ENCODE measurements around the gene HEXD.
A peak's percentile ranks its signal among the peaks of the same experiment; 100 is the strongest.
"Not testable (repeated sequence)": the region's sequence is repeated elsewhere in the genome, so short reads cannot be mapped to it uniquely, and the experiment has no call there.

The HEXD gene

DNA sequence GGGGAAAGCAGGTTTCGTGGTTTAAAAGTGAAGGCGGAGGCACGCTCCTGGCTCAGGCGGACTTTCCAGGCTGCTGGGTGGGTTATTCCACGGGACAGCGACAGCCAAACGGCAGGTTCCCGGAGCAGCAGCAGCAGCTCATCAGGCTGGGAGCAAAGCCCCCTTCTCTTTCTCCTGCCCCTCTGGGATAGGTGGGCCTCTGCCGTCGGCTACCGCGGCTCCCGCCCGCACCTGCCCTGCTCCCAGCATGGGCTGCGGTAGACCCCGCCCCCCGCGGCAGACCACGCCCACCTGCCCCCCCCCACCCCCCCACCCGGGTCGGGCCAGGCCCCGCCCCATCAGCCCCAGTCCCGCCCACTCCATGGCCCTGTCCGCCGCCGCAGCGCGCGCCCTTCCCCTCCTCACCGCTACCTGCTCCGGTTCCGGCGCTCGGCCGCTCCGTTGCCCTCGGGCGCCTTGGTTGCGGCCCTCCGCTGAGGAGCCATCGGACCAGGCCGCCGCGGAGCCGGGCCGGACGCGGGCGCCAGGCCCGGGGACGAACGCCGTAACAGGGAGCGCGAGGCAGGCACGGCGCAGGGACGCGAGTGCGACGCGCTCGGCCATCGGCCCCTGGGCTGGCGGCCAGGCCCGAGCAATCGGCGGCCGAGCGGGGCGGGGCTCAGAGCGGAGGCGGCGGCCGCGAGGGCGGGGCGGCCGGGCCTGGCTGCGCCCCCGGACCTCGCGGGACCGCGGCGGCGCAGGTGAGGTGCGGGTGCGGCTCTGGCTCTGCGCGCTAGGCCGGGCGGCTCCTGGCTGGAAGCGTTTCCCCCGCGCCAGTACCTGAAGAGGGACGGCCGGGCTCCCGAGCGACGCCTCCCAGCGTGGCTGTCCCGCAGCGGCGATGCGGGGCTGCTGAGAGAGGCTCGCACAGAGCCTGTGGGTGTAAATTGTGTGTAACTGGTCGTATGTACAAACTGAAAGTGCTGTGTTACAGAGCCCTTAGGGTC lies at the start of gene HEXD, which contains the start of gene OGFOD3:
HEXD (plus strand) TSS at position 347 of the 986 bp plus-strand sequence. CDS start 1,453 bp downstream, outside the sequence.
OGFOD3 (minus strand) TSS at position 586 of the 986 bp plus-strand sequence; CDS start at position 485, 101 bp downstream.
- DNase-seq = peak; percentile 80

DNA sequence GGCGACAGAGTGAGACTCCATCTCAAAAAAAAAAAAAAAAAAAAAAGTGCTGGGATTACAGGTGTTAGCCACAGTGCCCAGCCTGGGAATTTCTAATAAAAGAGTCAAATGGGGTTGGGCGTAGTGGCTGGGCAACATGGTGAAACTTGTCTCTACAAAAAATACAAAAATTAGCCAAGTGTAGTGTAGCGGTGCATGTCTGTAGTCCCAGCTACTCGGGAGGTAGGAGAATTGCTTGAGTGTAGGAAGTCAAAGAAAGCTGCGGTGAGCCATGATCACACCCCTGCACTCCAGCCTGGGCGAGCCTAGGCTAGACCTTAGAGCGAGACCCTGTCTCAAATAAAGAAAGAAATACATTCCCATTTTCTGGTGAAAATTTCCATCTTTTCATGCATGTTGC lies 48.9 kb upstream of the HEXD start:
- DNase-seq = no peak

DNA sequence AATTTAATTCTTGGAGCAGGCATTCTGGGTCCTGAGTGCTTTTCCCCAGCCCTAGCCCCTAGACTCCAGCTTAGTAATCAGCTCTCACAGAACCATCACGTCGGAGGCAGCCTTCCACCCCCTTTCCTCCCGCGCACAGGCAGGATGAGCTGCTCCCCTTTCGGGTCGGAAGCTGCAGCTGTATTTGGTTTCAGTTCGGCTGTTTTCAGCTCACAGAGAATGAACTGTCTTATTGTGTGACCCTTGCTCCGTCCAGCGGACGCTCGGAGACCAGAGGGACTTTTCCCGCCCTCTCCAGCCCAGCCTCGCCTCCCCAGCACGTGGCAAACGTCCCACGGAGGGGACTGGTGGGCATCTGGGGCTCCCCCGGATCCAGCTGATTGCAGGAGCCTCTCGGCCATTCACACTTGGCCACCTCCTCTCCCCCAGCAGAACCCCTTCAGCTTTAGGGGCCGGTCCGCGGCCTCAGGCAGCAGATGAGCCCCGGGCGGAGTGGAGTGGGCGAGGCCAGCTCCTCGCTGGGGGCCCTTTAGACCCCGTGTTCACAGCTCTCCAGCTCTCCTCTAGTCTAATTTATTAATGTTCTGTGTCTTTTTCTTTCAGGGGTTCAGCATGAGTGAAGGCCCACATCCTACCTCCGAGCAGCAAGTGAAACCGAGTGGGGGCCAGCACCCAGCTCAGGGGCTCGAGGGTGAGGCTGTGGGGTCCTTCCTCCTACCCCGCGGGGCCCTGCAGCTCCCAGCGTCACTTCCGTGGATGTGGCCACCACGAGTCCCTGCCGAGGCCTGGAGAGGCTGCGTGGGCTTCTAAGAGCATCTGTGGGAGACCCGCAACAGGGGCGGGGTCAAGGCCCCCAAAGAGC lies 47.4 kb upstream of the HEXD start:
- DNase-seq = peak; percentile 34

DNA sequence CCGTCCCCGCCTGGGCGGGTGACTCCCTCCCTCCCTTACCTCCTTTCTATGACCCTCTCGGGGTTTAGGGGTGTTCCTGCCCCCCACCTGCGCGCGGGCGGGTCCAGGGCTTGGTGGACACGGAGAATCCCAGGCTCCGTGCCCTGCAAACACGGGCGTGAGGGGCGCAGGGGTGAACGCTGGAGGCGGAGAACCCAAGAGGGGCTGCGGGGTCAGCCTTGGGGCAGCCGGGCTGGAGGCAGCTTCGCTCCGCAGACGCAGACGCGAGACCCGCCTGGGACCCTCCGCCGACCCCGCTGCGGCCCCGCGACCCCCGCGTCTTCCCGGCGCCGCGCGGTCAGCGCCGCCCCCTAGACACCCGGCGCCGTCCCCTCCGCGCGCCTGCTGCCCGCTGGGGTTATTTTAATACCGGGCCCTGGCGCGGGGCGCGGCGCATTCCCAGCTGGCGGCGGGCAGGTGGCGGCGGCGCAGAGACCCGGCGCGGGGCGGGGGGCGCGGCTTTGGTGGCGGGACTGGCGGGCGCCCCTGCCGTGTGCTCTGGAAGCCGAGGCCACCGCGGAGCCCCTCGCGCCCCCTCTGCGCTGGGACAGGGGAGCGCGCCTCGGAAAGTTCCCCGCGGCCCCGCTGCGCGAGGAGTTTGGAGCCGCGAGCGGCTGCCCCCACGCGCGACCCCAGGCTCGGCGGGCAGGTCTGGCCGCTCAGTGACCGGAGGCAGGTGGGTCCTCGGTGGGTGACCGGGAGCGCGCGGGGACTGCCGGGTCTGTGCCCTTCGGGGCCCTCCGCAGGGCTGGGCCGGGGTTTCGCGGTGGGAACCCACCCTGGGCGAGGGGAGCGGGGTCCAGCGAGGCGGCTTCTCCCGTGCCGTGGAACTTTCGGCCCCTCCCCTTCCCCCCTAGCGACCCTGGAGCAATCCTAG lies 46.6 kb upstream of the HEXD start, which contains the start of gene UTS2R:
UTS2R (plus strand) TSS at position 433 of the 916 bp plus-strand sequence. CDS start 2,560 bp downstream, outside the sequence.
- no peak for DNase-seq

DNA sequence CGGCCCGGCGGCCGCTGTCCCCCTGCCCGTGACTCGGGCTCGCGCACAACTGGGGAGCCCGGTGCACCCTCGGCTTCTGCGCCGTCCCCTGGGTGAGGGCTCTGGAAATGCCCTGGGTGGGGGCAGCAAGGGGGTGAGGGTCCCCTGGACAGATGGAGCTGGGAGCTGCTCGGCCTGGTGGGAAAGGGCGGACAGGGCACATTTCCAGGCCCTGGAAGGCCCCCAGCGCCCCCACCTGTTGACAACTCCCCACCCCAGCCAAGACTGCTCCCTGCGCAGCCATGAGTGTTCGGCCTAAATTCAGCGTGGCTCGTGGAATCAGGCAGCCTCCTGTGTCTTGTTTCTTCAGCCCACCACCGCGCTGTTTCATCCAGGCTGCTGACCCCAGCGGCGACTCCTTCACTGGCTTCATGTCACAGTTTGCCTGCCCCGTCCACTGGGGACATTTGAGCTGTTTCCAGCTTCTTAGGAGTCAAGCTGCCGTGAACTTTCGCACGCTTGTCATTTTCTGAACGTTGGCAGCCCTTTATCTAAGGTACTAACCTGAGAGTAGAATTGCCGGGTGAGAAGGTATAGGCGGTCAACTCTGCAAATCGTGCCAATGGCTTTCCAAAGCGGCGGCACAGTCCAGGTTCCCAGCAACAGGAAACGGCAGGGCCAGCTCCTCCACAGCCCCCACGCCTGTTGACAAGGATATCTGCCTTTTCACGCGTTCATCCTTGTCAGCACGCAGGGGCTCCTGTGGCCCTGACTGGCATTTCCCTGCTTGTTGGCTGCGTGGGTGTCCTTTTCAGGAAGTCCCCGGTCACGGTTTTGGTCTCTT lies 45.7 kb upstream of the HEXD start:
- DNase-seq = no peak

DNA sequence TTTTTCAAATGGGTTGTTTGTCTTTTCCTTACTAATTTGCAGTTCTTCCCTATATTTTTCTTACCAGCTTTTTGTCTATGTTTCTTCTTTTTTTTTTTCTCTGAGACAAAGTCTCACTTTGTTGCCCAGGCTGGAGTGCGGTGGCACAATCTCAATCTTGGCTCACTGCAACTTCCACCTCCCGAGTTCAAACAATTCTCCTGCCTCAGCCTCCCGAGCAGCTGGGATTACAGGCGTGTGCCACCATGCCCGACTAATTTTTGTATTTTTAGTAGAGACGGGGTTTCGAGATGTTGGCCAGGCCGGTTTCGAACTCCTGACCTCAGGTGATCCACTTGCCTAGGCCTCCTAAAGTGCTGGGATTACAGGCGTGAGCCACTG lies 45.1 kb upstream of the HEXD start:
- DNase-seq = not testable (repeated sequence)

DNA sequence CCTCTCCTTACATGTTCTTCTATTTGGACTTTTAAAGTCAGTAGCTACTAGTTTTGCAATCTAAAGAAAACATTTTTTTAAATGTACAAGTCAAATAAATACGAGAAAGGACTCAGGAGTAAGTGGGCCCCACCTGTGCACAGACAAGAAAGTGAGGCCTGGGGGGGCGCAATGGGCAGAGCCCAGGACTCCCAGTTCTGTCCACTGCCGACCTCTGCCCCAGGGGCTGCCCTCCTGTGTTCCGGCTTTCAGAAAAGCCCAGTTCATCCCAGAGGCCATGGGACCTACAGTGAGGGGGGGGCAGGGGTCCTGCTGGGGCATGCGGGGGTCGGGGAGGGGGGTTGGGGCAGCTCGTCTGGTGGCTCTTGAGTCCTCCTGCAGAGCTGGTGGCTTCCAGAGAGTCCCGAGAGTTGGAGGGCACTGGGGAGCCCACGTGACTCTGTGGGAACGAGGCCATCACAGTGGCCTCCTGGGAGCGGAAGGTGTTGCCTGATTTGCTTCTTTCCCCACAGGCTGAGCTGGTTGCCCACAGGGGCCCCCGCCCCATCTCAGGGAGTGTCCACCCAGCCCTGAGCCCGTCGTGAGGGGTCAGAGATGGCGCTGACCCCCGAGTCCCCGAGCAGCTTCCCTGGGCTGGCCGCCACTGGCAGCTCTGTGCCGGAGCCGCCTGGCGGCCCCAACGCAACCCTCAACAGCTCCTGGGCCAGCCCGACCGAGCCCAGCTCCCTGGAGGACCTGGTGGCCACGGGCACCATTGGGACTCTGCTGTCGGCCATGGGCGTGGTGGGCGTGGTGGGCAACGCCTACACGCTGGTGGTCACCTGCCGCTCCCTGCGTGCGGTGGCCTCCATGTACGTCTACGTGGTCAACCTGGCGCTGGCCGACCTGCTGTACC lies 44.2 kb upstream of the HEXD start:
- no peak for DNase-seq

DNA sequence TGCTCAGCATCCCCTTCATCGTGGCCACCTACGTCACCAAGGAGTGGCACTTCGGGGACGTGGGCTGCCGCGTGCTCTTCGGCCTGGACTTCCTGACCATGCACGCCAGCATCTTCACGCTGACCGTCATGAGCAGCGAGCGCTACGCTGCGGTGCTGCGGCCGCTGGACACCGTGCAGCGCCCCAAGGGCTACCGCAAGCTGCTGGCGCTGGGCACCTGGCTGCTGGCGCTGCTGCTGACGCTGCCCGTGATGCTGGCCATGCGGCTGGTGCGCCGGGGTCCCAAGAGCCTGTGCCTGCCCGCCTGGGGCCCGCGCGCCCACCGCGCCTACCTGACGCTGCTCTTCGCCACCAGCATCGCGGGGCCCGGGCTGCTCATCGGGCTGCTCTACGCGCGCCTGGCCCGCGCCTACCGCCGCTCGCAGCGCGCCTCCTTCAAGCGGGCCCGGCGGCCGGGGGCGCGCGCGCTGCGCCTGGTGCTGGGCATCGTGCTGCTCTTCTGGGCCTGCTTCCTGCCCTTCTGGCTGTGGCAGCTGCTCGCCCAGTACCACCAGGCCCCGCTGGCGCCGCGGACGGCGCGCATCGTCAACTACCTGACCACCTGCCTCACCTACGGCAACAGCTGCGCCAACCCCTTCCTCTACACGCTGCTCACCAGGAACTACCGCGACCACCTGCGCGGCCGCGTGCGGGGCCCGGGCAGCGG lies 43.4 kb upstream of the HEXD start:
- DNase-seq = no peak

DNA sequence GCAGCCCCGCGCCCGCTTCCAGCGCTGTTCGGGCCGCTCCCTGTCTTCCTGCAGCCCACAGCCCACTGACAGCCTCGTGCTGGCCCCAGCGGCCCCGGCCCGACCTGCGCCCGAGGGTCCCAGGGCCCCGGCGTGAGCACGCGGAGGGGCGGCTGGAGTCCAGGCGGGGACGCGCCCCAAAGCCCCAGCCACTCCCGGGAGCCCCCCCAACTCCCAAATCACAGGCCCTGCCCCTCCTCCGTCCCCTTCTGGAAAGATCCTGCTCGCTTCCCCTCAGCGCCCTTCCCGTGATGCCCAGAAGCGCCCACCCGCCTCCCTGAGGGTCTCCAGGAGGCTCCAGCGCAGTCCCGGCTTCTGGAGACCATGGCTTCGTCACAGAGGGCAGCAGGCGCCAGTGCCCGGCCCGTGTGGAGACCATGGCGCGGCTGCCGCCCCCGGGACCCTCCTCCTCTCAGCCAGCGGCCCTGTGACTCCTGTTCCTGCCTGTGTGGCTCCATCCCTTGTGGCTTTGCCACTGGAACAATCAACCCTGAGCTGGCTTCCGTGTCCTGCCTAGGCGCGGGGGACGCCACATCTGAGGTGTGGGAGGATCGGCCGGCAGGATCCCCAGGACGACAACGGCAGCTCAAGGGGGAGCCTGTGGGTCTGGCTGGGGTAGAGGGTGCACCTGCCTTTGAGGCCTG lies 42.6 kb upstream of the HEXD start:
- DNase-seq = no peak

DNA sequence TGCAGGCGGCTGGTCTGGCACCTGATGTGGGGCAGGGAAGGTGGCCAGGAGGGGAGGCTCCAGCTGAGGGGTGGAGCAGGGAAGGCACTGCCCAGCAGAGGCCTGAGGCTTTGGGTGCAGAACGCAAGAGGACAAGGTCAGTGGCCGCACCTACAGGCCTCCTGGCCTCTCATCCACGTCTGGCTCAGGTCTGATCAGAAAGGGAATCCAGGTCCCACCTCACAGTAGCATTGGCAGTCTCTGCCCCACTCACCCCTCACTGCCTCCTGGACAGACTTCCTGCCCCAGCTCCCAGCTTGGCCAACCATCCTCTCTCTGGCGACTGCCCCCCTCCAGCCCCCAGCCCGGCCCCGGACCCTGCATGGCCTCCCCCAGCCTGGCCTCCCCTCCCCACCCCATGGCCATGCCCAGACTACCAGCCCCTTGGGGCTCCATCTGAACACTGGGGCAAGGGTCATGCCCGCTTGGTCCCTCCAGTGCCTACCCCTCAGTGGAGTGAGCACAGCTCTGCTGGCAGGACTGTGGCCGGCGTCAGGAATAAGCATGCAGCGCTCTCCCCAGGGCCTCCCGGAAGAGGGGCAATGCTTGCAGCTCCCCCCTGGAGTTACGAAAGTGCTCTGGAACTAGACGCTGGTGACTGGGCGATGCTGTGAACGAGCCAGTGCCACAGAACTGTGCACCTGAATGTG lies 42.0 kb upstream of the HEXD start:
- no peak for DNase-seq

DNA sequence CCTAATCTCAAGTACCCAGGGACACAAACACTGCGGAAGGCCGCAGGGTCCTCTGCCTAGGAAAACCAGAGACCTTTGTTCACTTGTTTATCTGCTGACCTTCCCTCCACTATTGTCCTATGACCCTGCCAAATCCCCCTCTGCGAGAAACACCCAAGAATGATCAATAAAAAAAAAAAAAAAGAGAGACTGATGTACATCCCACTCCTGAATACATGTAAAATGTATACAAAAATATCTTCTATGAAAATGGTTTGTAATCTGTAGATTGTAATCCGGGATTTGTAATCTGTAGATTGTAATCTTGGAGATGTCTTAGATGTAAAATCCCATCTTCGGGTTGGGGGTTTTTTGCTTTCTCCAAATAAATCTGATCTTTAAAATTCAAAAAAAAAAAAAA lies 40.9 kb upstream of the HEXD start:
- not testable (repeated sequence) for DNase-seq

DNA sequence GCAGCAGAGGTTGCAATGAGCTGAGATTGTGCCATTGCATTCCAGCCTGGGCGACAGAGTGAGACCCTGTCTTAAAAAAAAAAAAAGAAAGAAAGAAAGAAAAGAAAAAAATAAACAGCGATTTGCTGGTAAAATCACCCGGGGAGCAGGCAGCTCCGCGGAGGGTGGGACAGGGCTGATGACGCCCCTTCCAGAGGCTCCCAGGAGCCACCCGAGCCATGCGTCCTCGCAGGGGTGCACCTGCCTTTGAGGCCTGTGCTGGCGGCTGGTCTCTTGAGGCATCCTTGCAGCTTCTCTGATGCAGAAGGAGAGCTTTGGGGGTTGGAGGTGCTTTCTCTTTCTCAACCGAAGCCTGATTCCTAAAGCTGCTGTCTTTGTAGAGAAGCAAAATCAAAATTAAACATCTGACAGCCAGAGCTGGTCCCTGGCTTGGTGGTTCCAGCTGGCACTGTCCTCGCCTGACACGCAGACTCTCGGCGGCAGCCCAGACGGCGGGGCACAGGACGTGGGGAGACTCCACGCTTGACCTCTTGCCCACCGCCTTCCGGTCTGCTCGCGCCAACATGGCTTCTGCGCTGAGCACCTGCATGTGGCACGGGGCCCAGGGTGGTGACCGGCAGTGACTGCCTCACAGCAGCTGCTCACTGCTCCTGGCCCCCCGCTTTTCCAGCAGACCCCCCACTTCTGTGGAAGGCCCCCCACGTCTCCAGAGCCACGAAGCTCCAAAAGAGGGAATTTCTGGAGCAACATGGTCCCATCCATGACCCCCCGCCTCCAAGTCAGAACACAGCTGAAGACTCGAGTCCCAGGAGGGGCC lies 40.0 kb upstream of the HEXD start:
- no peak for DNase-seq

DNA sequence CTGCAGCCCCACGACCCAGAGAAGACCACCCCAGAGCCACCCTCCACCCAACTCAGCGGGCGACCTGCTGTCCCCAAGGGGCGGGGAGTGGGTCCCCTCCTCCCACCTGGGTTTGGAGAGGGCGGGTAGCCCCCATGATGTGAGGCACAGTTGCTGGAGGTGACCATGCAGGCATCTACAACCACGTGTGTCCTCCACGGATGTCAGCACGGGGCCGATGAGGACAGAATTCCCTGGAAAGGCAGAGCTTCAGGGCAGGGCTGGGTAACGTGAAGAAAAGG lies 39.5 kb upstream of the HEXD start:
- DNase-seq = no peak

DNA sequence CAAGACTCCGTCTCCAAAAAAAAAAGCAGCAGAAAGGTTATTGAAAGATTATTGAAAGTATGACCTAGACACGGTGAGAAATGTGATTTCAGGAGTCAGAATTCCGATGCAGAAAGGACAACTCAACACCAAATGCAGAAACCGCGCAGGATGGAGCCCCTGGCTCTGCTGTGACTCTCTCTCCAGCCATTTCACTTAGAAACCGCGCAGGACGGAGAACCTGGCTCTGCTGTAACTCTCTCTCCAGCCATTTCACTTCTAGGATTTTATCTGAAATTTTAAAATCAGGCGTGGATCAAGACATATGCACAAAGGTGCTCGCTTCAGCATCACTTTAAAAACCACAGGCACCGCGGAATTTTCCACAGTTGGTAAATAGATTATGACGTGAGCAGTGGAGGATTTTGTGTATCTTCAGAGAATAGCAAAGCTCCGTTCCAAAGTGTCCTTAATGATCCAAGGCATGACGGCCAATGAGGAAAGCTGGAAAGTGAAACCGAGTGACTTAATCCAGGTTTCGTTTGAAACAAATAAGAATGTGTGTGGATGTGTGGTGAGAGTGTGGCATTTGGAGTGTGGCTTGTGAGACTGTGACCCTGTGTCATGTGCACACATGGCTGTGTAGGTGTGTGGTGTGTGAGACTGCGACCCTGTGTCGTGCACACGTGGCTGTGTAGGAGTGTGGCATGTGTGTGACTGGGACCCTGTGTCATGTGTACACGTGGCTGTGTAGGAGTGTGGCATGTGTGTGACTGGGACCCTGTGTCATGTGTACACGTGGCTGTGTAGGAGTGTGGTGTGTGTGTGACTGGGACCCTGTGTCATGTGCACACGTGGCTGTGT lies 37.1 kb upstream of the HEXD start:
- DNase-seq = no peak

DNA sequence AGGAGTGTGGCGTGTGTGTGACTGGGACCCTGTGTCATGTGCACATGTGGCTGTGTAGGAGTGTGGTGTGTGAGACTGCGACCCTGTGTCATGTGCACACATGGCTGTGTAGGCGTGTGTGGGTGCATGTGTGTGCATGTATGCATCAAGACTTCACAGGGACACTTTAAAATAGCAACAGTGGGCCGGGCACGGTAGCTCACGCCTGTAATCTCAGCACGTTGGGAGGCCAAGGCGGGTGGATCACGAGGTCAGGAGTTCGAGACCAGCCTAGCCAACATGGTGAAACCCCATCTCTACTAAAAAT lies 36.5 kb upstream of the HEXD start:
- not testable (repeated sequence) for DNase-seq

DNA sequence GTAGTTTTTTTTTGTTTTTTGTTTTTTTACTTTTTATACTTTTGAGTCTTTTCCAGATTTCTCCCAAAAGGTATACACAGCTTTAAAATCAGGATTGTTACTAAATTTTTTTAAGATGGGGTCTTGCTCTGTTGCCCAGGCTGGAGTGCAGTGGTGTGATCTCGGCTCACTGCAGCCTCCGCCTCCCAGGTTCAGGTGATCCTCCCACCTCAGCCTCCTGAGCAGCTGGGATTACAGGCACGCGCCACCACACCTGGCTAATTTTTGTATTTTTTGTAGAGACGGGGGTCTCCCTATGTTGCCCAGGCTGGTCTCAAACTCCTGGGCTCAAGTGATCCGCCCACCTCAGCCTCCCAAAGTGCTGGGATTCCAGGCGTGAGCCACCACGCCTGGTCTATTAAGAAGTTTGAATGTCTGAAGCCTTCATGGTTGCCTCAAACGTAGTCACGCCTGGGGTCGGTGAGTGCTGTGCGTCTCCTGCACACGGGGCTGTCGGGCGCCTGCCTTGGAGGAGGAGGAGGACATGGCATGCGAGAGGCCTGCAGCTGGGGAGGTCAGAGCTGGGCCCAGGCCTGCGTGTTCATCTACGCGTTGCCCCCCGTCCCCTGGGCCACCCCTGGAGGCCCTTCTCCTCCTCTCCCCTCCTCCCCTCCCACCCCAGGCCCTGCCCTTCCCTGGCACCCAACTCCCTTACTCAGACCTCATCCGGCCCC lies 35.8 kb upstream of the HEXD start:
- not testable (repeated sequence) for DNase-seq

Data from stimulated activated CD4-positive, alpha-beta T cell treated with anti-CD3 and anti-CD28 coated beads, Interleukin-4, amount 100 ng/mL, for 24 hours (primary cell).